HL-60 (cell line): ENCODE results near the gene GMFB.

ENCODE experiments used
- DNase-seq, 2 experiments: peaks; one replicate each; pipeline ENCODE4 v3.0.0-alpha.2; 2010 to 2020; ENCODE audit warnings: low read depth in 1 of 2, low spot score in 1 of 2
- H3K27ac ChIP-seq: fragments of 250-450 bp; sonication (Bioruptor Pico); replicated peaks from 2 replicates; pipeline ENCODE4 v1.5.1; 2020; ENCODE audit warnings: mild to moderate bottlenecking, moderate library complexity
- H3K27me3 ChIP-seq: fragments of 250-450 bp; sonication (Bioruptor Pico); 2 replicates; pipeline ENCODE4 v1.5.1; 2021; ENCODE audit warnings: mild to moderate bottlenecking, moderate library complexity; ENCODE audit not compliant: insufficient read depth, poor library complexity, severe bottlenecking
- H3K4me3 ChIP-seq: replicated peaks from 2 replicates; pipeline ENCODE4 v1.5.1; 2011; ENCODE audit warnings: mild to moderate bottlenecking, control low read depth, low read length; ENCODE audit not compliant: insufficient read depth
- GABPA ChIP-seq: IDR thresholded peaks from 2 replicates; pipeline ENCODE4 v1.6.1; 2012; ENCODE audit warnings: low read depth
- POLR2AphosphoS5 ChIP-seq: IDR thresholded peaks from 2 replicates; pipeline ENCODE4 v1.6.1; 2012; ENCODE audit warnings: low read depth
- SPI1 ChIP-seq: IDR thresholded peaks from 2 replicates; pipeline ENCODE4 v1.6.1; 2012; ENCODE audit warnings: low read depth, mild to moderate bottlenecking, borderline replicate concordance
- TF ChIP-seq, protein P1 (sequence below): IDR thresholded peaks from one replicate; pipeline ENCODE4 v1.5.1; 2011; ENCODE audit warnings: low read length, control low read depth, inconsistent platforms; ENCODE audit not compliant: insufficient read depth
- TF ChIP-seq, protein P2 (sequence below): IDR thresholded peaks from 2 replicates; pipeline ENCODE4 v1.6.1; 2012; ENCODE audit warnings: low read depth; ENCODE audit not compliant: insufficient replicate concordance

The GMFB gene

GRCh38 chr14:54428527-54428926 is 60.3 kb downstream of the GMFB start:
- Histone ChIP-seq H3K27ac (no peak overlapping the region), H3K4me3 (no peak overlapping the region), H3K27me3 (no peaks in the 10 kb centered on the region)
- DNase-seq: no peak
- no peak for TF ChIP-seq GABPA
- no peak for TF ChIP-seq POLR2AphosphoS5
- no peak for TF ChIP-seq SPI1
- TF ChIP-seq, protein P1, sequence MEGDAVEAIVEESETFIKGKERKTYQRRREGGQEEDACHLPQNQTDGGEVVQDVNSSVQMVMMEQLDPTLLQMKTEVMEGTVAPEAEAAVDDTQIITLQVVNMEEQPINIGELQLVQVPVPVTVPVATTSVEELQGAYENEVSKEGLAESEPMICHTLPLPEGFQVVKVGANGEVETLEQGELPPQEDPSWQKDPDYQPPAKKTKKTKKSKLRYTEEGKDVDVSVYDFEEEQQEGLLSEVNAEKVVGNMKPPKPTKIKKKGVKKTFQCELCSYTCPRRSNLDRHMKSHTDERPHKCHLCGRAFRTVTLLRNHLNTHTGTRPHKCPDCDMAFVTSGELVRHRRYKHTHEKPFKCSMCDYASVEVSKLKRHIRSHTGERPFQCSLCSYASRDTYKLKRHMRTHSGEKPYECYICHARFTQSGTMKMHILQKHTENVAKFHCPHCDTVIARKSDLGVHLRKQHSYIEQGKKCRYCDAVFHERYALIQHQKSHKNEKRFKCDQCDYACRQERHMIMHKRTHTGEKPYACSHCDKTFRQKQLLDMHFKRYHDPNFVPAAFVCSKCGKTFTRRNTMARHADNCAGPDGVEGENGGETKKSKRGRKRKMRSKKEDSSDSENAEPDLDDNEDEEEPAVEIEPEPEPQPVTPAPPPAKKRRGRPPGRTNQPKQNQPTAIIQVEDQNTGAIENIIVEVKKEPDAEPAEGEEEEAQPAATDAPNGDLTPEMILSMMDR: no peak
- TF ChIP-seq, protein P2, sequence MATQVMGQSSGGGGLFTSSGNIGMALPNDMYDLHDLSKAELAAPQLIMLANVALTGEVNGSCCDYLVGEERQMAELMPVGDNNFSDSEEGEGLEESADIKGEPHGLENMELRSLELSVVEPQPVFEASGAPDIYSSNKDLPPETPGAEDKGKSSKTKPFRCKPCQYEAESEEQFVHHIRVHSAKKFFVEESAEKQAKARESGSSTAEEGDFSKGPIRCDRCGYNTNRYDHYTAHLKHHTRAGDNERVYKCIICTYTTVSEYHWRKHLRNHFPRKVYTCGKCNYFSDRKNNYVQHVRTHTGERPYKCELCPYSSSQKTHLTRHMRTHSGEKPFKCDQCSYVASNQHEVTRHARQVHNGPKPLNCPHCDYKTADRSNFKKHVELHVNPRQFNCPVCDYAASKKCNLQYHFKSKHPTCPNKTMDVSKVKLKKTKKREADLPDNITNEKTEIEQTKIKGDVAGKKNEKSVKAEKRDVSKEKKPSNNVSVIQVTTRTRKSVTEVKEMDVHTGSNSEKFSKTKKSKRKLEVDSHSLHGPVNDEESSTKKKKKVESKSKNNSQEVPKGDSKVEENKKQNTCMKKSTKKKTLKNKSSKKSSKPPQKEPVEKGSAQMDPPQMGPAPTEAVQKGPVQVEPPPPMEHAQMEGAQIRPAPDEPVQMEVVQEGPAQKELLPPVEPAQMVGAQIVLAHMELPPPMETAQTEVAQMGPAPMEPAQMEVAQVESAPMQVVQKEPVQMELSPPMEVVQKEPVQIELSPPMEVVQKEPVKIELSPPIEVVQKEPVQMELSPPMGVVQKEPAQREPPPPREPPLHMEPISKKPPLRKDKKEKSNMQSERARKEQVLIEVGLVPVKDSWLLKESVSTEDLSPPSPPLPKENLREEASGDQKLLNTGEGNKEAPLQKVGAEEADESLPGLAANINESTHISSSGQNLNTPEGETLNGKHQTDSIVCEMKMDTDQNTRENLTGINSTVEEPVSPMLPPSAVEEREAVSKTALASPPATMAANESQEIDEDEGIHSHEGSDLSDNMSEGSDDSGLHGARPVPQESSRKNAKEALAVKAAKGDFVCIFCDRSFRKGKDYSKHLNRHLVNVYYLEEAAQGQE: no peak

DNA sequence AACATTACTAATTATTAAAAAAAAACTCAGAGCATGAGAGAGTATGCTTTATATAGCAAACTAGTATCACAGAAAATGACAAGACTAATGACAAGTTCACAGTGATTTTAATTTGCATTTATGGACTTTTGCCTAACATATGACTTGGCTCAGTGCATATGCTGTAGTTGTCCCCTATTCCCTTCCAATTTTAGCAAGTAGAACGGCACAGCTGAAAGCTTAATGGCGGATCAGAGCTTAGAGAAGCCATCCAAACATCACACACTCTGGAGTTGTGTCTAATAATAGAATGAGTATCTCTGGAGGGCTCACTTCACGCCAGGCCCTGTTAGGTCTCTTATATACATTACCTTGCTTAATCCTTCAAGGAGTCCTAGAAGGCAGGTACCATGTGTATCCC is 60.9 kb downstream of the GMFB start:
- TF ChIP-seq, protein P1: no peak
- TF ChIP-seq, protein P2: no peak
- TF ChIP-seq POLR2AphosphoS5: no peak
- no peak for TF ChIP-seq SPI1
- TF ChIP-seq GABPA: no peak
- Histone ChIP-seq H3K4me3 (no peak overlapping the region), H3K27ac (no peak overlapping the region), H3K27me3 (no peaks in the 10 kb centered on the region)
- DNase-seq: no peak

DNA sequence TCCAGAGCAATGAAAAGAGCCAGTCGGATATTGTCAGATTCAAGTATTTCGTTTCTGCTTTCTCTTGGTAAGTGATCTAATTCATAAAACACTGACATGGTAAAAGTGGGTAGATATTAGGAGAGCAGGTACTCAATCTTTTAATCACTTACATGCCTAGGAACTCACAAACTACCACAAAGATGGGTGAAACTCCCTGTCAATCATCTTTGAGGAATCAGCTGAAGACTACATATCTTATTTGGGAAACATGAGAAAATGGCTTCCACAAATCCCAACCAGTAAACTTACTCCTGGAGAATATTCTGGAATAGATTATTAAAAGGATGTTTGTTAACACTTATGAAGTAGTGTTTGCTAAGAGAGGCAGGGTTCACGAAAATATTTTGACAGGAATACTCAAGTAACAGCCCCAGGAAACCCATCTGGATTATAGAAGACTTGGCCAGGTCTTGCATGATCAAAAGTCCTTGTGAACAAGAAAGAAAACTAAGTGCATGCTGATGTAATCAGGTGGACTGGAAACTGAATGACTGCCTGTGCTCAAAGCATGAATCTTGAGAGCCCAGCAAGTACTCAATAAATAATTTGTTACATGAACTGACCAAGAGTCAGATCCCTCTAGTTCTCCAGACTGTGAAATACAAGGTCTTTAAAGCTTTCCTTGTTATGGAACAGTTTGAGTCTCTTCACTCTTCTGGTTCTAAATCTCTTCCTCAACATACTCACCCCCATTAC is 63.1 kb downstream of the GMFB start:
- Histone ChIP-seq H3K27ac (no peak overlapping the region), H3K4me3 (no peak overlapping the region), H3K27me3 (no peaks in the 10 kb centered on the region)
- no peak for DNase-seq
- TF ChIP-seq, protein P2: no peak
- TF ChIP-seq GABPA (no peak), POLR2AphosphoS5 (no peak), SPI1 (no peak)
- TF ChIP-seq, protein P1: no peak
